Panc1 (cell line): ENCODE measurements around the gene PTP4A2. TPM values are rescaled to one million over a fixed set of nuclear protein-coding genes. Genes with fewer than 3 reads are reported as not detected.

Source experiments
- ATAC-seq: fragments of 200-7000 bp; cut with Tn5 transposase; 2 replicates; pipeline ENCODE4 v1.9.1; 2020; ENCODE audit warnings: mild to moderate bottlenecking, moderate library complexity
- BruUV-seq: library from RNA; stranded (reverse); fragments of 400-500 nt; replicated peaks from 2 replicates; lab custom pipeline; 2021; lab: Mats Ljungman, UMichigan
- CTCF ChIA-PET: fragments of 300-600 bp; sonication (Branson Sonifier 250); formaldehyde crosslinking; loops from one replicate; lab custom pipeline; 2022; ENCODE audit warnings: antibody characterized with exemption; lab: Charles Lee
- POLR2A ChIA-PET: fragments of 300-600 bp; sonication (Branson Sonifier 250); formaldehyde crosslinking; loops from one replicate; lab custom pipeline; 2022; ENCODE audit warnings: antibody characterized with exemption; lab: Charles Lee
- DNase-seq: peaks from one replicate; pipeline ENCODE4 v3.0.0-alpha.2; 2010; ENCODE audit warnings: low read depth, low spot score
- H3K27ac ChIP-seq: 2 replicates; pipeline ENCODE4 v1.5.1; 2011; ENCODE audit warnings: mild to moderate bottlenecking, low read length, inconsistent platforms
- H3K27me3 ChIP-seq: fragments of 200-500 bp; sonication (Bioruptor generic); 2 replicates; pipeline ENCODE4 v1.6.0; 2014; ENCODE audit warnings: low read length, inconsistent platforms; ENCODE audit not compliant: control insufficient read depth, insufficient read depth
- H3K36me3 ChIP-seq: fragments of 200-500 bp; sonication (Bioruptor generic); 2 replicates; pipeline ENCODE4 v1.5.1; 2014; ENCODE audit warnings: inconsistent platforms, mild to moderate bottlenecking, low read length, moderate library complexity; ENCODE audit not compliant: control insufficient read depth, insufficient read depth
- H3K4me1 ChIP-seq: 2 replicates; pipeline ENCODE4 v1.5.1; 2011; ENCODE audit warnings: inconsistent platforms, mild to moderate bottlenecking, low read length, moderate library complexity; ENCODE audit not compliant: control insufficient read depth, insufficient read depth
- H3K4me3 ChIP-seq, 2 experiments: 2 replicates each; pipeline ENCODE4 v1.5.1; 2011 to 2012; ENCODE audit warnings: low read depth in 2 of 2, low read length in 2 of 2, mild to moderate bottlenecking in 2 of 2, inconsistent platforms in 1 of 2, moderate library complexity in 1 of 2
- H3K9me3 ChIP-seq: fragments of 200-500 bp; sonication (Bioruptor generic); 2 replicates; pipeline ENCODE4 v1.5.1; 2014; ENCODE audit warnings: low read depth, mild to moderate bottlenecking, inconsistent platforms, low read length, moderate library complexity; ENCODE audit not compliant: control insufficient read depth, insufficient read depth
- CTCF ChIP-seq: fragments of 450-650 bp; IDR thresholded peaks from 2 replicates; pipeline ENCODE4 v1.5.1; 2017; ENCODE audit warnings: mild to moderate bottlenecking
- POLR2AphosphoS5 ChIP-seq: IDR thresholded peaks from 2 replicates; pipeline ENCODE4 v1.6.1; 2012; ENCODE audit warnings: mild to moderate bottlenecking, low read depth, low read length, moderate library complexity
- REST ChIP-seq, 2 experiments: IDR thresholded peaks; 2 replicates each; pipeline ENCODE4 v1.6.1; 2011 to 2012; ENCODE audit warnings: low read depth in 2 of 2, control low read depth in 1 of 2, low read length in 1 of 2, mild to moderate bottlenecking in 1 of 2, moderate library complexity in 1 of 2; ENCODE audit not compliant: insufficient read depth in 1 of 2
- SIN3A ChIP-seq: IDR thresholded peaks from 2 replicates; pipeline ENCODE4 v1.6.1; 2012; ENCODE audit warnings: low read depth, mild to moderate bottlenecking, low read length, moderate library complexity, borderline replicate concordance; ENCODE audit not compliant: insufficient read depth
- TCF7L2 ChIP-seq: IDR thresholded peaks from 2 replicates; pipeline ENCODE4 v1.6.1; 2011; ENCODE audit warnings: mild to moderate bottlenecking, low read depth, low read length, inconsistent platforms
- in situ Hi-C: cut with HindIII; loops from 2 replicates; pipeline ENCODE4 v1.10.0; 2016; ENCODE audit warnings: low sequenced_read_pairs, low pct_unique_long_range_greater_than_20kb
- intact Hi-C: fragments of 100-400 bp; cut with micrococcal nuclease; formaldehyde crosslinking; loops from one replicate; pipeline ENCODE4 v1.10.0; 2022; ENCODE audit not compliant: unreplicated experiment
- total RNA-seq: library from RNA; stranded (reverse); gene quantifications from one replicate; pipeline ENCODE4 v1.2.1, GENCODE V29; 2021; ENCODE audit not compliant: unreplicated experiment

Gene PTP4A2
- total RNA-seq, 1 experiment from 2014 or later: 559 TPM

- Histone ChIP-seq H3K36me3 (no peaks in the 10 kb centered on the region), H3K4me1 (no peaks in the 10 kb centered on the region), H3K27me3 (no peaks in the 10 kb centered on the region), H3K4me3 (no peak overlapping the region), H3K27ac (no peak overlapping the region), H3K9me3 (no peaks in the 10 kb centered on the region)
- DNase-seq (no peak), ATAC-seq (no peak)
- TF ChIP-seq TCF7L2: no peak
- TF ChIP-seq SIN3A: no peak
- TF ChIP-seq CTCF: no peak
- no peak for TF ChIP-seq REST (IDR thresholded peaks at IDR 0.05; ENCODE audit: insufficient read depth in 1 of 2, low read depth in 2 of 2, low read length in 1 of 2)
- no peak for TF ChIP-seq POLR2AphosphoS5
- no TSS peak for BruUV-seq
- CTCF ChIA-PET: no interaction called here
- POLR2A ChIA-PET: no interaction called here
- in situ Hi-C loops: no loop called here
- intact Hi-C loops: no loop called here
Measured at GRCh38 chr1:31860581-31860980, 77.6 kb downstream of the PTP4A2 start.

- intact Hi-C loops: no loop called here
- no peaks in the 10 kb centered on the region for H3K4me1 ChIP-seq
- no peak overlapping the region for H3K4me3 ChIP-seq
- H3K9me3 ChIP-seq: no peaks in the 10 kb centered on the region
- POLR2A ChIA-PET: interaction anchor here (0.6 kb wide), 1 partner anchor 102 kb away, joined by 4 read pairs; no protein-coding TSS in a partner anchor
- no peak overlapping the region for H3K27ac ChIP-seq
- H3K36me3 ChIP-seq: no peaks in the 10 kb centered on the region
- BruUV-seq: no TSS peak
- in situ Hi-C loops: no loop called here
- TF ChIP-seq POLR2AphosphoS5 (no peak), TCF7L2 (no peak), REST (IDR thresholded peaks at IDR 0.05; ENCODE audit: insufficient read depth in 1 of 2, low read depth in 2 of 2, low read length in 1 of 2) (no peak), SIN3A (no peak), CTCF (no peak)
- ATAC-seq (no peak), DNase-seq (no peak)
- H3K27me3 ChIP-seq: no peaks in the 10 kb centered on the region
- CTCF ChIA-PET: no interaction called here
Measured at GRCh38 chr1:31859719-31860118, 78.4 kb downstream of the PTP4A2 start.
